GM12878 (cell line): ENCODE measurements around the gene MISP3. TPM values are rescaled to one million over a fixed set of nuclear protein-coding genes. Genes with fewer than 3 reads are reported as not detected.
"Not testable (repeated sequence)": the region's sequence is repeated elsewhere in the genome, so short reads cannot be mapped to it uniquely, and the experiment has no call there.

ENCODE experiments used
- ATAC-seq: fragments of 200-7000 bp; cut with Tn5 transposase; 3 replicates; pipeline ENCODE4 v1.9.1; 2020; ENCODE audit warnings: mild to moderate bottlenecking, moderate library complexity
- BruUV-seq: library from RNA; stranded (reverse); fragments of 400-500 nt; replicated peaks from 2 replicates; lab custom pipeline; 2021; lab: Mats Ljungman, UMichigan
- CTCF ChIA-PET: fragments of 300-600 bp; sonication (Branson Sonifier 250); formaldehyde crosslinking; extraction: SDS; loops from one replicate; lab custom pipeline; 2021; ENCODE audit warnings: inconsistent platforms; lab: Yijun Ruan, JAX
- POLR2A ChIA-PET: fragments of 350-600 bp; formaldehyde crosslinking; extraction: SDS; loops from one replicate; lab custom pipeline; 2021; ENCODE audit warnings: inconsistent platforms; lab: Charles Lee
- RAD21 ChIA-PET: fragments of 300-600 bp; sonication (Branson Sonifier 250); formaldehyde crosslinking; loops from one replicate; lab custom pipeline; 2023; ENCODE audit warnings: antibody characterized with exemption; ENCODE audit not compliant: unreplicated experiment; lab: Charles Lee
- SMC1A ChIA-PET: fragments of 300-600 bp; sonication (Branson Sonifier 250); formaldehyde crosslinking; loops from one replicate; lab custom pipeline; 2023; ENCODE audit not compliant: unreplicated experiment, uncharacterized antibody; lab: Charles Lee
- DNase-seq: peaks from one replicate; pipeline ENCODE4 v3.0.0-alpha.2; 2011; ENCODE audit warnings: low read depth, low spot score
- FAIRE-seq: peaks from 3 replicates; lab custom pipeline; 2011; peaks lifted over from hg19 to GRCh38; lab: Jason Lieb, UNC
- H2AFZ ChIP-seq: 2 replicates; pipeline ENCODE4 v1.6.0; 2011; ENCODE audit warnings: low read depth, low read length, control low read depth; ENCODE audit not compliant: control insufficient read depth
- H3K27ac ChIP-seq: 2 replicates; pipeline ENCODE4 v1.5.1; 2011; ENCODE audit warnings: control low read depth; ENCODE audit not compliant: control insufficient read depth, insufficient read depth
- H3K27me3 ChIP-seq, 2 experiments: replicated peaks in 1 of 2; 2 replicates each; pipeline versions ENCODE4 v1.6.0 to v1.6.1; 2011; ENCODE audit warnings: low read length in 1 of 2; ENCODE audit not compliant: control insufficient read depth in 2 of 2, insufficient read depth in 2 of 2
- H3K36me3 ChIP-seq, 2 experiments: 2 replicates each; pipeline ENCODE4 v1.5.1; 2011; ENCODE audit warnings: low read length in 1 of 2; ENCODE audit not compliant: control insufficient read depth in 2 of 2, insufficient read depth in 2 of 2
- H3K4me1 ChIP-seq: 2 replicates; pipeline ENCODE4 v1.6.1; 2011; ENCODE audit warnings: mild to moderate bottlenecking, low read length, moderate library complexity, mixed read lengths; ENCODE audit not compliant: control insufficient read depth, insufficient read depth
- H3K4me2 ChIP-seq: 2 replicates; pipeline ENCODE4 v1.6.0; 2011; ENCODE audit warnings: control low read depth; ENCODE audit not compliant: control insufficient read depth, insufficient read depth
- H3K4me3 ChIP-seq: fragments of 200-600 bp; sonication (generic); 2 replicates; pipeline ENCODE4 v1.5.1; 2016
- H3K79me2 ChIP-seq: 2 replicates; pipeline ENCODE4 v1.6.0; 2011; ENCODE audit warnings: low read length; ENCODE audit not compliant: control insufficient read depth, insufficient read depth
- H3K9ac ChIP-seq: 2 replicates; pipeline ENCODE4 v1.8.0; 2011; ENCODE audit warnings: low read length, control low read depth, mixed read lengths; ENCODE audit not compliant: control insufficient read depth, insufficient read depth
- H3K9me3 ChIP-seq: replicated peaks from 3 replicates; pipeline ENCODE4 v1.5.1; 2011; ENCODE audit warnings: mild to moderate bottlenecking, low read length; ENCODE audit not compliant: control insufficient read depth, insufficient read depth
- H4K20me1 ChIP-seq: 2 replicates; pipeline ENCODE4 v1.6.0; 2011; ENCODE audit not compliant: control insufficient read depth, insufficient read depth
- ATF7 ChIP-seq: fragments of 450-650 bp; IDR thresholded peaks from 2 replicates; pipeline ENCODE4 v1.6.1; 2016; ENCODE audit warnings: low read depth, mild to moderate bottlenecking
- NFYB ChIP-seq: IDR thresholded peaks from 2 replicates; pipeline ENCODE4 v1.6.1; 2011; ENCODE audit warnings: low read depth, mild to moderate bottlenecking, low read length, improper control_type of control experiment, moderate library complexity; ENCODE audit not compliant: insufficient read depth
- RAD21 ChIP-seq: IDR thresholded peaks from 2 replicates; pipeline ENCODE4 v1.6.1; 2011; ENCODE audit warnings: mild to moderate bottlenecking, low read depth, low read length, moderate library complexity; ENCODE audit not compliant: insufficient read depth
- SMAD5 ChIP-seq: IDR thresholded peaks from 2 replicates; pipeline ENCODE4 v1.6.1; 2016; ENCODE audit warnings: antibody characterized with exemption, low read depth
- YY1 ChIP-seq: IDR thresholded peaks from 2 replicates; pipeline ENCODE4 v1.6.1; 2011; ENCODE audit warnings: low read depth, mild to moderate bottlenecking, low read length
- WGBS: methylation state at CpG from one replicate; pipeline ENCODE4 v1.1.6; 2016; ENCODE audit warnings: low lambda C conversion rate; ENCODE audit not compliant: insufficient replicate concordance, insufficient coverage; ENCODE audit errors: missing lambda C conversion rate; 5-methylcytosine and 5-hydroxymethylcytosine counted together
- in situ Hi-C: fragments of 300-500 bp; cut with MboI; formaldehyde crosslinking; loops from 9 replicates; pipeline ENCODE4 v1.14.3; 2018; ENCODE audit warnings: mixed read lengths
- intact Hi-C: fragments of 100-400 bp; cut with micrococcal nuclease; formaldehyde crosslinking; loops from one replicate; pipeline ENCODE4 v1.14.2; 2022; ENCODE audit not compliant: unreplicated experiment
- polyA plus RNA-seq, 11 experiments: library from polyadenylated mRNA; depleted of rRNA in 4 of 11; unstranded in 6 of 11; stranded (reverse) in 5 of 11; fragments of >200 nt; fragmentation: Nextera tagmentation in 4 of 11; fragmentation: Illumina TruSeq in 1 of 11; extraction: Ambion mirVana in 4 of 11; extraction: Trizol in 1 of 11; gene quantifications; 1 replicate in 1 of 11; 2 replicates in 10 of 11; pipeline versions ENCODE4 v1.2.1 to v1.2.3, GENCODE V29; 2011 to 2016; ENCODE audit warnings: inconsistent platforms in 2 of 11, missing spikeins in 2 of 11, low read depth in 1 of 11
- total RNA-seq, 4 experiments: library from RNA; depleted of rRNA in 3 of 4; stranded (reverse); fragments of >200 nt in 3 of 4; fragmentation: Illumina TruSeq in 1 of 4; extraction: Trizol in 1 of 4; gene quantifications; 2 replicates each; pipeline versions ENCODE4 v1.2.1 to v1.2.3, GENCODE V29; 2013 to 2021
- TF ChIP-seq, protein P1 (sequence below), 3 experiments: IDR thresholded peaks in 2 of 3; conservative IDR thresholded peaks in 1 of 3; 2 replicates each; pipeline ENCODE4 v1.5.1; 2011; ENCODE audit warnings: low read depth in 3 of 3, low read length in 3 of 3, mild to moderate bottlenecking in 3 of 3, control low read depth in 2 of 3, moderate library complexity in 2 of 3, inconsistent platforms in 1 of 3, mixed read lengths in 1 of 3; ENCODE audit not compliant: control insufficient read depth in 2 of 3, insufficient read depth in 1 of 3; ENCODE audit errors: extremely low read depth in 1 of 3
- TF ChIP-seq, protein P2 (sequence below): fragments of 450-650 bp; IDR thresholded peaks from 2 replicates; pipeline ENCODE4 v1.6.1; 2016; ENCODE audit warnings: mild to moderate bottlenecking, moderate library complexity, borderline replicate concordance

The MISP3 gene
- total and polyA plus RNA-seq, 10 of the 15 experiments (the other 5 are each of a cell fraction or from before 2014, with no cell fraction given) = 0.07 to 1.4 (median 0.64) TPM

DNA sequence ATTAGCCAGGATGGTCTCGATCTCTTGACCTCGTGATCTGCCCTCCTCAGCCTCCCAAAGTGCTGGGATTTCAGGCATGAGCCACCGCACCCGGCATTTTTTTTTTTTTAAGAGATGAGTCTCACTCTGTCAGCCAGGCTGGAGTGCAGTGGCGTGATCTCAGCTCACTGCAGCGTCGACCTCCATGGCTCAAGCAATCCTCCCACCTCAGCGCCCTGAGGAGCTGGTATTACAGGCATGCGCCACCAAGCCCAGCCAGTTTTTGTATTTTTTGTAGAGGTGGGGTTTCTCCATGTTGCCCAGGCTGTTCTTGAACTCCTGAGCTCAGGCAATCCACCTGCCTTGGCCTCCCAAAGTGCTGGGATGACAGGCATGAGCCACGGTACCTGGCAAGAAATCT is 24.7 kb upstream of the MISP3 start:
- FAIRE-seq, H3K4me2 ChIP-seq, in situ Hi-C loops, H3K9me3 ChIP-seq, H3K79me2 ChIP-seq, H3K4me1 ChIP-seq, H3K4me3 ChIP-seq, H3K27ac ChIP-seq, BruUV-seq, ATAC-seq, H4K20me1 ChIP-seq, DNase-seq, intact Hi-C loops, H2AFZ ChIP-seq, H3K9ac ChIP-seq, H3K27me3 ChIP-seq: not testable (repeated sequence)
- peaks cover 18 to 20% of the 10 kb centered on the region in 2 experiments for H3K36me3 ChIP-seq
- ChIA-PET CTCF (interaction anchor here (0.9 to 9.2 kb wide), 17 partner anchors 11 to 167 kb away, joined by 3 to 81 read pairs (median 4); partner anchors contain the start of genes BRME1, CC2D1A, DCAF15 and IL27RA), RAD21 (interaction anchor here (1.0 to 1.6 kb wide), 6 partner anchors 16 to 167 kb away, joined by 3 to 8 read pairs (median 4); partner anchors contain the start of gene IL27RA), POLR2A (interaction anchor here (0.6 to 1.1 kb wide), 2 partner anchors 24 to 140 kb away, joined by 3 to 5 read pairs; partner anchors contain the start of gene MISP3), SMC1A (interaction anchor here (1.0 to 2.3 kb wide), 4 partner anchors 12 to 167 kb away, joined by 4 to 8 read pairs (median 4); partner anchors contain the start of gene IL27RA)
- 99% methylated on average over 10 of the region's 10 CpGs for WGBS

DNA sequence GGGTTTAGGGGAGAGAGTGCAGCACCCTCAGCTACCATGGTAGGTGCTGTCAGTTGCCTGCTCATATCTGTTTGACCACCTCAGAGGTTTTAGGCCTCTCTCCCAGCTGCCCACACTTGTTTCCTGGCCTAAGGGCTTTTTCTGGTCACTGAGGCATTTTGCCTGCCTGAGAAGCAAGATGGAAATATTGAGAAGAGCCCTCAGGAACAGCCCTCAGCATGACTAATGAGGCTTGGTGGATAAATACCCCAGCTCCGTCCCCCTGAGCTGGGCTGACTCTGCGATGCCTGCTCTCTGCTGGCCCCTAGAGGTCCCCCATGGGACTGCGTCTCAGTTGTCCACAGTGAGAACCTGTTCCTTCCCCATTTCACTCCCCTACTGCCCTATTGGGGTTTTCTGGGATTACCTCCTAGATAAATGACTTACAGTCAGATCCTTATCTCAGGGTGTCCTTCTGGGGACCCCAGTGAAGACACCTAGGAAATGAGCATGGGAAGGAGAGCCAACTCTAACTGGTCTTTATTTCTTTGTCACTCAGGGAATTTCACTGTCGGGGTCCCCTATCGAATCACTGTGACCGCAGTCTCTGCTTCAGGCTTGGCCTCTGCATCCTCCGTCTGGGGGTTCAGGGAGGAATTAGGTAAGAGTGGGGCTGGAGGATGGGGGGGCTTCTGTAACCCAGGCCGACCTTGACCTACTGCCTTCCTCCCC is 24.0 kb upstream of the MISP3 start:
- Histone ChIP-seq H3K9ac (no peak overlapping the region), H2AFZ (no peak overlapping the region), H3K4me2 (no peak overlapping the region), H3K4me3 (no peak overlapping the region), H3K9me3 (peaks cover 2% of the 10 kb centered on the region; the same call in 1 of the 3 replicates), H4K20me1 (no peaks in the 10 kb centered on the region), H3K27me3 (no peaks in the 10 kb centered on the region), H3K79me2 (no peaks in the 10 kb centered on the region), H3K36me3 (peaks cover 17 to 18% of the 10 kb centered on the region in 2 experiments), H3K4me1 (no peaks in the 10 kb centered on the region), H3K27ac (no peak overlapping the region)
- intact Hi-C loops = no loop called here
- in situ Hi-C loops = no loop called here
- RAD21 ChIA-PET = interaction anchor here (1.0 to 1.6 kb wide), 6 partner anchors 17 to 167 kb away, joined by 3 to 8 read pairs (median 4); partner anchors contain the start of gene IL27RA
- DNase-seq = no peak
- no TSS peak for BruUV-seq
- SMC1A ChIA-PET = interaction anchor here (0.6 to 2.3 kb wide), 5 partner anchors 11 to 168 kb away, joined by 4 to 8 read pairs (median 4); partner anchors contain the start of gene IL27RA
- WGBS = 65% methylated on average over 8 of the region's 8 CpGs
- ATAC-seq = peak; percentile 87
- POLR2A ChIA-PET = interaction anchor here (0.5 to 1.1 kb wide), 3 partner anchors 11 to 56 kb away, joined by 3 to 4 read pairs (median 4); partner anchors contain the start of gene MISP3
- CTCF ChIA-PET = interaction anchor here (0.5 to 9.2 kb wide), 17 partner anchors 10 to 168 kb away, joined by 3 to 81 read pairs (median 4); partner anchors contain the start of genes BRME1, CC2D1A, DCAF15 and IL27RA
- peak; percentile 89 for FAIRE-seq
- TF ChIP-seq, protein P1, sequence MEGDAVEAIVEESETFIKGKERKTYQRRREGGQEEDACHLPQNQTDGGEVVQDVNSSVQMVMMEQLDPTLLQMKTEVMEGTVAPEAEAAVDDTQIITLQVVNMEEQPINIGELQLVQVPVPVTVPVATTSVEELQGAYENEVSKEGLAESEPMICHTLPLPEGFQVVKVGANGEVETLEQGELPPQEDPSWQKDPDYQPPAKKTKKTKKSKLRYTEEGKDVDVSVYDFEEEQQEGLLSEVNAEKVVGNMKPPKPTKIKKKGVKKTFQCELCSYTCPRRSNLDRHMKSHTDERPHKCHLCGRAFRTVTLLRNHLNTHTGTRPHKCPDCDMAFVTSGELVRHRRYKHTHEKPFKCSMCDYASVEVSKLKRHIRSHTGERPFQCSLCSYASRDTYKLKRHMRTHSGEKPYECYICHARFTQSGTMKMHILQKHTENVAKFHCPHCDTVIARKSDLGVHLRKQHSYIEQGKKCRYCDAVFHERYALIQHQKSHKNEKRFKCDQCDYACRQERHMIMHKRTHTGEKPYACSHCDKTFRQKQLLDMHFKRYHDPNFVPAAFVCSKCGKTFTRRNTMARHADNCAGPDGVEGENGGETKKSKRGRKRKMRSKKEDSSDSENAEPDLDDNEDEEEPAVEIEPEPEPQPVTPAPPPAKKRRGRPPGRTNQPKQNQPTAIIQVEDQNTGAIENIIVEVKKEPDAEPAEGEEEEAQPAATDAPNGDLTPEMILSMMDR (IDR thresholded peaks at IDR 0.05 in 2 of 3, conservative IDR thresholded peaks at IDR 0.05 in 1 of 3; ENCODE audit: control insufficient read depth in 2 of 3, extremely low read depth in 1 of 3, insufficient read depth in 1 of 3, low read depth in 3 of 3, low read length in 3 of 3) = peak; percentile 73 to 95 (median 92)
- no peak for TF ChIP-seq SMAD5
- peak; percentile 57 for TF ChIP-seq RAD21
- TF ChIP-seq, protein P2, sequence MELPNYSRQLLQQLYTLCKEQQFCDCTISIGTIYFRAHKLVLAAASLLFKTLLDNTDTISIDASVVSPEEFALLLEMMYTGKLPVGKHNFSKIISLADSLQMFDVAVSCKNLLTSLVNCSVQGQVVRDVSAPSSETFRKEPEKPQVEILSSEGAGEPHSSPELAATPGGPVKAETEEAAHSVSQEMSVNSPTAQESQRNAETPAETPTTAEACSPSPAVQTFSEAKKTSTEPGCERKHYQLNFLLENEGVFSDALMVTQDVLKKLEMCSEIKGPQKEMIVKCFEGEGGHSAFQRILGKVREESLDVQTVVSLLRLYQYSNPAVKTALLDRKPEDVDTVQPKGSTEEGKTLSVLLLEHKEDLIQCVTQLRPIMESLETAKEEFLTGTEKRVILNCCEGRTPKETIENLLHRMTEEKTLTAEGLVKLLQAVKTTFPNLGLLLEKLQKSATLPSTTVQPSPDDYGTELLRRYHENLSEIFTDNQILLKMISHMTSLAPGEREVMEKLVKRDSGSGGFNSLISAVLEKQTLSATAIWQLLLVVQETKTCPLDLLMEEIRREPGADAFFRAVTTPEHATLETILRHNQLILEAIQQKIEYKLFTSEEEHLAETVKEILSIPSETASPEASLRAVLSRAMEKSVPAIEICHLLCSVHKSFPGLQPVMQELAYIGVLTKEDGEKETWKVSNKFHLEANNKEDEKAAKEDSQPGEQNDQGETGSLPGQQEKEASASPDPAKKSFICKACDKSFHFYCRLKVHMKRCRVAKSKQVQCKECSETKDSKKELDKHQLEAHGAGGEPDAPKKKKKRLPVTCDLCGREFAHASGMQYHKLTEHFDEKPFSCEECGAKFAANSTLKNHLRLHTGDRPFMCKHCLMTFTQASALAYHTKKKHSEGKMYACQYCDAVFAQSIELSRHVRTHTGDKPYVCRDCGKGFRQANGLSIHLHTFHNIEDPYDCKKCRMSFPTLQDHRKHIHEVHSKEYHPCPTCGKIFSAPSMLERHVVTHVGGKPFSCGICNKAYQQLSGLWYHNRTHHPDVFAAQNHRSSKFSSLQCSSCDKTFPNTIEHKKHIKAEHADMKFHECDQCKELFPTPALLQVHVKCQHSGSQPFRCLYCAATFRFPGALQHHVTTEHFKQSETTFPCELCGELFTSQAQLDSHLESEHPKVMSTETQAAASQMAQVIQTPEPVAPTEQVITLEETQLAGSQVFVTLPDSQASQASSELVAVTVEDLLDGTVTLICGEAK = no peak
- no peak for TF ChIP-seq ATF7
- peak; percentile 61 for TF ChIP-seq YY1
- TF ChIP-seq NFYB = no peak
